22Rv1 (cell line): Measurements from ENCODE around the gene CPAMD8.

ENCODE experiments used
- ZFX ChIP-seq: fragments of 450-650 bp; IDR thresholded peaks from 2 replicates; pipeline ENCODE4 v1.6.1; 2017; ENCODE audit warnings: antibody characterized with exemption, borderline replicate concordance
- TF ChIP-seq, protein P1 (sequence below): fragments of 450-650 bp; IDR thresholded peaks from 2 replicates; pipeline ENCODE4 v1.5.1; 2017; ENCODE audit warnings: mild to moderate bottlenecking

DNA sequence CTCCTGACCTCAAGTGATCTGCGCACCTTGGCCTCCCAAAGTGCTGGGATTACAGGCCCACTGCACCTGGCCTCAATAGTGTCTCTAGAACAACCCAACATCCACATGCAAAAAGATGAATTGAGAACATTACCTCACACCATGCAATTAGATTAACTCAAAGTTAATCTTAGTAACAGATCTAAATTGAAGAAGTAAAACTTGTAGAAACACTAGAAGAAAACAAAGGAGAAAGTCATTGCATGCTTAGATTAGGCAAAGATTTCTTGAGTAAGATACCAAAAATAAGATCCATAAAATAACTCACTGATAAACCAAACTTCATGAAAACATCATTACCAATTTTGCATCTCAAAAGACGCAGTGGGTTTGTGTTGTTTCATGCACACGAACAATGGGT, 2.8 kb downstream of the CPAMD8 start:
- TF ChIP-seq, protein P1, sequence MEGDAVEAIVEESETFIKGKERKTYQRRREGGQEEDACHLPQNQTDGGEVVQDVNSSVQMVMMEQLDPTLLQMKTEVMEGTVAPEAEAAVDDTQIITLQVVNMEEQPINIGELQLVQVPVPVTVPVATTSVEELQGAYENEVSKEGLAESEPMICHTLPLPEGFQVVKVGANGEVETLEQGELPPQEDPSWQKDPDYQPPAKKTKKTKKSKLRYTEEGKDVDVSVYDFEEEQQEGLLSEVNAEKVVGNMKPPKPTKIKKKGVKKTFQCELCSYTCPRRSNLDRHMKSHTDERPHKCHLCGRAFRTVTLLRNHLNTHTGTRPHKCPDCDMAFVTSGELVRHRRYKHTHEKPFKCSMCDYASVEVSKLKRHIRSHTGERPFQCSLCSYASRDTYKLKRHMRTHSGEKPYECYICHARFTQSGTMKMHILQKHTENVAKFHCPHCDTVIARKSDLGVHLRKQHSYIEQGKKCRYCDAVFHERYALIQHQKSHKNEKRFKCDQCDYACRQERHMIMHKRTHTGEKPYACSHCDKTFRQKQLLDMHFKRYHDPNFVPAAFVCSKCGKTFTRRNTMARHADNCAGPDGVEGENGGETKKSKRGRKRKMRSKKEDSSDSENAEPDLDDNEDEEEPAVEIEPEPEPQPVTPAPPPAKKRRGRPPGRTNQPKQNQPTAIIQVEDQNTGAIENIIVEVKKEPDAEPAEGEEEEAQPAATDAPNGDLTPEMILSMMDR: no peak
- no peak for TF ChIP-seq ZFX
